GM08714 (cell line): Measurements from ENCODE around the gene CLEC12A.
"Not testable (repeated sequence)": the region's sequence is repeated elsewhere in the genome, so short reads cannot be mapped to it uniquely, and the experiment has no call there.

Experiments used
- H3K4me3 ChIP-seq: fragments of 200-500 bp; sonication (Bioruptor generic); 2 replicates; pipeline ENCODE4 v1.5.1; 2014; ENCODE audit warnings: mild to moderate bottlenecking, low read length, inconsistent platforms
- ZNF274 ChIP-seq: IDR thresholded peaks from 2 replicates; pipeline ENCODE4 v1.6.1; 2012; ENCODE audit warnings: mild to moderate bottlenecking, low read depth, low read length

Gene CLEC12A

GRCh38 chr12:9992296-9992695 lies 21.1 kb downstream of the CLEC12A start:
- TF ChIP-seq ZNF274: no peak
- H3K4me3 ChIP-seq: no peak overlapping the region

- no peak for TF ChIP-seq ZNF274
- no peak within 1 kb of the TSS for H3K4me3 ChIP-seq
Observed at GRCh38 chr12:9999016-9999415, 27.8 kb downstream of the CLEC12A start, which contains the start of gene CLEC1B. TSS of gene CLEC1B (minus strand) at chr12:9999121. CDS start at chr12:9999100, 21 bp downstream.

- TF ChIP-seq ZNF274: no peak
- H3K4me3 ChIP-seq: no peak overlapping the region
Observed at GRCh38 chr12:10001171-10001776, 30.1 kb downstream of the CLEC12A start.

GRCh38 chr12:10012630-10013330 lies 41.6 kb downstream of the CLEC12A start:
- no peak for TF ChIP-seq ZNF274
- no peak overlapping the region for H3K4me3 ChIP-seq

GRCh38 chr12:10015450-10015849 lies 44.2 kb downstream of the CLEC12A start:
- no peak for TF ChIP-seq ZNF274
- no peak overlapping the region for H3K4me3 ChIP-seq

- H3K4me3 ChIP-seq: no peak overlapping the region
Observed at GRCh38 chr12:10016881-10017280, 45.7 kb downstream of the CLEC12A start.

GRCh38 chr12:10018386-10018785 lies 47.2 kb downstream of the CLEC12A start:
- H3K4me3 ChIP-seq: no peak overlapping the region
- no peak for TF ChIP-seq ZNF274

More at GRCh38 chr12:10016881-10017280, 45.7 kb downstream of the CLEC12A start:
- TF ChIP-seq ZNF274: no peak

GRCh38 chr12:10021342-10021741 lies 50.1 kb downstream of the CLEC12A start:
- TF ChIP-seq ZNF274: no peak
- no peak overlapping the region for H3K4me3 ChIP-seq

GRCh38 chr12:10025236-10025635 lies 54.0 kb downstream of the CLEC12A start:
- TF ChIP-seq ZNF274: no peak
- no peak overlapping the region for H3K4me3 ChIP-seq

GRCh38 chr12:10026666-10027065 lies 55.5 kb downstream of the CLEC12A start:
- H3K4me3 ChIP-seq: not testable (repeated sequence)

- H3K4me3 ChIP-seq: no peak overlapping the region
- no peak for TF ChIP-seq ZNF274
Observed at GRCh38 chr12:10027311-10027710, 56.1 kb downstream of the CLEC12A start.

GRCh38 chr12:10027721-10028120 lies 56.5 kb downstream of the CLEC12A start:
- H3K4me3 ChIP-seq: no peak overlapping the region
- TF ChIP-seq ZNF274: no peak

- H3K4me3 ChIP-seq: no peak within 1 kb of the TSS
- no peak for TF ChIP-seq ZNF274
Observed at GRCh38 chr12:10030446-10030845, 59.2 kb downstream of the CLEC12A start, which contains the start of gene CLEC9A. TSS of gene CLEC9A (plus strand) at chr12:10030682. CDS start at chr12:10052688, 22,006 bp downstream.

GRCh38 chr12:10031321-10031720 lies 60.1 kb downstream of the CLEC12A start:
- no peak for TF ChIP-seq ZNF274
- no peak overlapping the region for H3K4me3 ChIP-seq

- no peak overlapping the region for H3K4me3 ChIP-seq
- TF ChIP-seq ZNF274: no peak
Observed at GRCh38 chr12:10031771-10032175, 60.6 kb downstream of the CLEC12A start.
